ENCODE measurements around the gene FHIT.

FHIT gene

DNA sequence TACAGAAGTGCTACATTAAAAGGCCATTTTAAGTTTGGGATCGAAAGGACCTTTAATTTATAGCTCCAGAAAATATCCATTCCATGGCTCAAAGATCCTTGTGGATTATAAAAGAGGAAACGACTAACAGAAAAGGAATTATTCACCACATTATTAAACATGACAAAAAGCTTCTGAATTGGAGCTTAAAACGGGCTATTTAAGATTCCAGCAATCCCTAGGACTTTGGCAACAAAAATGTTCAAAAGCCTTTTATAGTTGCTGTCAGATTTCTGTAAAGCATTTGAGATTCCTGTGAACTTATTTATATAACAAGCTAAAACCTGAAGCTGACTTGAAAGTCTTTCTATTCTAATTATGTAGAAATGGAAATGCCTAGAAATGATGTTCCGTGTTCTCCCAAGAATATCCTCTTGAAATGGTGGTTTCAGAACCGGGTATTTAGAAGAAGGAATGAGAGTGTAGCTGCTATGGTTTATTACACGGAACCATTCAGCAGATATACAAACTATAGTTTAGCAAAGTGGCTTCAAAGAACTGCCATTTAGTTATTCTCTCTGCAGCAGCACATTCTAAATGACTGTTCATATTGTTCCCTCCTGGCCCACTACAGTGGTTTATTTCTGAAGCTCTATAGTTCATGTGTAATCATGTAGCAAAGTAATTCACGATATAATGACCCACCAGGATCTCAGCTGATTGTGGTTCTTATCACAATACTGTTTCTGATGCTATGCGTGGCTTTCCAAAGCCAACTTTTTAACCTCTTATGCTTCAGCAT lies 961.7 kb downstream of the FHIT start:
- H3K27me3 ChIP-seq, result no peaks in the 10 kb centered on the region
- DNase-seq, result no peak
- no peak overlapping the region for H3K27ac ChIP-seq
- intact Hi-C loops (cut with DNase I; ENCODE audit: low total_unique reads), result no loop called here
- TF ChIP-seq, protein P1, sequence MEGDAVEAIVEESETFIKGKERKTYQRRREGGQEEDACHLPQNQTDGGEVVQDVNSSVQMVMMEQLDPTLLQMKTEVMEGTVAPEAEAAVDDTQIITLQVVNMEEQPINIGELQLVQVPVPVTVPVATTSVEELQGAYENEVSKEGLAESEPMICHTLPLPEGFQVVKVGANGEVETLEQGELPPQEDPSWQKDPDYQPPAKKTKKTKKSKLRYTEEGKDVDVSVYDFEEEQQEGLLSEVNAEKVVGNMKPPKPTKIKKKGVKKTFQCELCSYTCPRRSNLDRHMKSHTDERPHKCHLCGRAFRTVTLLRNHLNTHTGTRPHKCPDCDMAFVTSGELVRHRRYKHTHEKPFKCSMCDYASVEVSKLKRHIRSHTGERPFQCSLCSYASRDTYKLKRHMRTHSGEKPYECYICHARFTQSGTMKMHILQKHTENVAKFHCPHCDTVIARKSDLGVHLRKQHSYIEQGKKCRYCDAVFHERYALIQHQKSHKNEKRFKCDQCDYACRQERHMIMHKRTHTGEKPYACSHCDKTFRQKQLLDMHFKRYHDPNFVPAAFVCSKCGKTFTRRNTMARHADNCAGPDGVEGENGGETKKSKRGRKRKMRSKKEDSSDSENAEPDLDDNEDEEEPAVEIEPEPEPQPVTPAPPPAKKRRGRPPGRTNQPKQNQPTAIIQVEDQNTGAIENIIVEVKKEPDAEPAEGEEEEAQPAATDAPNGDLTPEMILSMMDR (IDR thresholded peaks at IDR 0.05), result no peak
- no peaks in the 10 kb centered on the region for H3K9me3 ChIP-seq
- H3K36me3 ChIP-seq, result no peaks in the 10 kb centered on the region
- no peak overlapping the region for H3K4me3 ChIP-seq
- peaks cover 0 to 11% (median 0%) of the 10 kb centered on the region in 4 donors for H3K4me1 ChIP-seq

DNA sequence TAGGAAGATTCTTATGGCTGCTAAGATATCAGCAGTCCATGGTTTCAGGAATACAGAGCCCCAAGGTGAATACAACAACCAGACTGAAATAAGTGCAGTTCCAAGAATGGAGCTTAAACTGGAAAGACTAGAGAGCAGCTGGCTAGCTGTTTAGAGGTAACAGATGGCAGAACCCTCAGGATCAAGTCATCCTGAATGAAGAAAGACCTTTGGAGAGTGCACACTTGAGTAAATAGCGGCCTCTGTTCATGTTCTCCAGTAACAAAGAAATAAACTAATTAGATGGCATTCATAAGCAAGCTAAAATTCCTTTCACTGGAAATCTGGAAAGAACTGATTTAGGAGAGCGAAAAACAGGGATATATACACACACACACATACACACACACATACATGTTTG lies 968.4 kb downstream of the FHIT start:
- intact Hi-C loops (cut with DNase I; ENCODE audit: low total_unique reads), result no loop called here
- Histone ChIP-seq H3K27ac (no peak overlapping the region), H3K4me1 (no peaks in the 10 kb centered on the region), H3K36me3 (no peaks in the 10 kb centered on the region), H3K27me3 (no peaks in the 10 kb centered on the region), H3K4me3 (no peak overlapping the region), H3K9me3 (no peaks in the 10 kb centered on the region)
- DNase-seq, result no peak
- TF ChIP-seq, protein P1 (IDR thresholded peaks at IDR 0.05), result no peak

DNA sequence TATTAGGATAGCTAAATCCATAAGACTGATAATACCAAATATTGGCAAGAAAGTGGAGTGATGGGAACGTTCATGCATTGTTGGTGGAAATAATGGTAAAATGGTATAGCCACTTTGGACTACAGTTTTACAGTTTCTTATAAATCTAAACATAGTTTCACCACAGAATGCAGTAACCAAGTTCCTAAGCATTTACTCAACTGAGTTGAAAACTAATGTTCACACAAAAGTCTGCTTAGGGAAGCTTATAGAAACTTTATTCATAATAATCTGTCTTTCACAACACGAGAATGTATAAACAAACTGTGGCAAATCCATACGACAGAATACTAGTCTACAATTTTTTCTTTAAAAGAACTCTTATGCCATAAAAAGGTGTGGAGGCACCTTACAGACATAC lies 969.3 kb downstream of the FHIT start:
- H3K27me3 ChIP-seq, result no peaks in the 10 kb centered on the region
- no peaks in the 10 kb centered on the region for H3K4me1 ChIP-seq
- intact Hi-C loops (cut with DNase I; ENCODE audit: low total_unique reads), result no loop called here
- H3K27ac ChIP-seq, result no peak overlapping the region
- no peaks in the 10 kb centered on the region for H3K36me3 ChIP-seq
- no peaks in the 10 kb centered on the region for H3K9me3 ChIP-seq
- TF ChIP-seq, protein P1 (IDR thresholded peaks at IDR 0.05), result no peak
- DNase-seq, result no peak
- no peak overlapping the region for H3K4me3 ChIP-seq

DNA sequence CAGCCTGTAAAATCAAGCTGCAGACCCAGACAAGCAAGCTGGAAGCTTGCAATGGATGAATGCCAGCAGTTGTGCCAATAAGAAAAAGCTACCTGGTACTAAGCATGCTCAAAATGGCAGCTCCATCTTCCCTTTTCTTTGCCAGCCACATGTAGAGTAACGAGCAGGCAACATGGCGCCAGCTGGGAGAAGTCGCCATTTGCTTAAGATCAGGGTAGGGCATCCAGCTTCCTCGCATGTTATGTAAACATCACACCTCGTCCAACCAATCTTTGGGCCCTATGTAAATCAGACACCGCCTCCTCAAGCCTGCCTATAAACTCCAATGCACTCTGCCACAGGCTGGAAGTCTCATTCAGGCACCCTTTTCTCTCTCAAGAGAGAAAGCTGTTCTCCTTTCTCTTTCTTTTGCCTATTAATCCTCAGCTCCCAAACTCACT lies 973.9 kb downstream of the FHIT start:
- no peaks in the 10 kb centered on the region for H3K36me3 ChIP-seq
- TF ChIP-seq, protein P1 (IDR thresholded peaks at IDR 0.05), result no peak
- H3K4me1 ChIP-seq, result no peaks in the 10 kb centered on the region
- no peak overlapping the region for H3K4me3 ChIP-seq
- no peaks in the 10 kb centered on the region for H3K9me3 ChIP-seq
- intact Hi-C loops (cut with DNase I; ENCODE audit: low total_unique reads), result no loop called here
- no peak overlapping the region for H3K27ac ChIP-seq
- no peak for DNase-seq
- no peaks in the 10 kb centered on the region for H3K27me3 ChIP-seq

DNA sequence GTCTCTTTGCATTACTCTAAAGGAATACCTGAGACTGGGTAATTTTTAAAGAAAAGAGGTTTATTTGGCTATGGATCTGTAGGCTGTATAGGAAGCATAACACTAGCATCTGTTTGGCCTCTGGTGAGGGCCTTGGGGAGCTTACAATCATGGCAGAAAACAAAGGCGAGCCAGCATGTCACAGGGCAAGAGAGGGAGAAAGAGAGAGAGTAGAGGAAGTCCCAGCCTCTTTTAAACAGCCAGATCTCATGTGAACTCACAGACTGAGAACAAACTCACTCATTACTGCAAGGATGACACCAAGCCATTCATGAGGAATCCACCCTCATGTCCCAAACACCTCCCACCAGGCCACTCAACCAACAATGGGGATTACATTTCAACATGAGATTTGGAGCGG lies 974.6 kb downstream of the FHIT start:
- H3K27me3 ChIP-seq, result no peaks in the 10 kb centered on the region
- DNase-seq, result no peak
- no peak overlapping the region for H3K27ac ChIP-seq
- intact Hi-C loops (cut with DNase I; ENCODE audit: low total_unique reads), result no loop called here
- no peaks in the 10 kb centered on the region for H3K4me1 ChIP-seq
- no peaks in the 10 kb centered on the region for H3K9me3 ChIP-seq
- TF ChIP-seq, protein P1 (IDR thresholded peaks at IDR 0.05), result no peak
- no peaks in the 10 kb centered on the region for H3K36me3 ChIP-seq
- no peak overlapping the region for H3K4me3 ChIP-seq

All from tibial artery (tissue), 4 donors.